CD4-positive, alpha-beta T cell (primary cell): ENCODE measurements around the gene PTPRN2. TPM values are rescaled to one million over a fixed set of nuclear protein-coding genes. Genes with fewer than 3 reads are reported as not detected.

ENCODE experiments used
- ATAC-seq: fragments of 200-7000 bp; cut with Tn5 transposase; one replicate; pipeline ENCODE4 v1.10.0; 2022; ENCODE audit warnings: mild to moderate bottlenecking; ENCODE audit not compliant: poor library complexity
- CTCF ChIA-PET: fragments of 350-600 bp; sonication (Branson Sonifier 250); formaldehyde crosslinking; loops from one replicate; lab custom pipeline; 2021; ENCODE audit warnings: antibody characterized with exemption, inconsistent platforms; lab: Charles Lee
- POLR2A ChIA-PET: fragments of 350-600 bp; sonication (Branson Sonifier 250); formaldehyde crosslinking; loops from one replicate; lab custom pipeline; 2021; ENCODE audit warnings: antibody characterized with exemption, inconsistent platforms; lab: Charles Lee
- DNase-seq, 14 experiments: peaks; one replicate each; pipeline ENCODE4 v3.0.0-alpha.2; 2013 to 2020; ENCODE audit warnings: mixed read lengths in 2 of 14
- H3K27ac ChIP-seq, 2 donors: one replicate each; pipeline versions ENCODE4 v1.5.1 to v1.7.0; 2013; ENCODE audit warnings: low read length in 2 of 2, low read depth in 1 of 2, mild to moderate bottlenecking in 1 of 2
- H3K27me3 ChIP-seq, 2 experiments: 1 replicate in 1 of 2; 2 replicates in 1 of 2; pipeline versions ENCODE4 v1.6.1 to v1.7.0; 2013; ENCODE audit warnings: low read length in 2 of 2, control low read depth in 1 of 2, mild to moderate bottlenecking in 1 of 2, moderate library complexity in 1 of 2; ENCODE audit not compliant: insufficient read depth in 2 of 2, control insufficient read depth in 1 of 2
- H3K36me3 ChIP-seq: one replicate; pipeline ENCODE4 v1.6.1; 2013; ENCODE audit warnings: low read length, control low read depth; ENCODE audit not compliant: insufficient read depth
- H3K4me1 ChIP-seq: one replicate; pipeline ENCODE4 v1.6.1; 2013; ENCODE audit warnings: low read length, control low read depth; ENCODE audit not compliant: insufficient read depth
- H3K4me3 ChIP-seq: one replicate; pipeline ENCODE4 v1.5.1; 2013; ENCODE audit warnings: mild to moderate bottlenecking, low read length, moderate library complexity
- H3K9me3 ChIP-seq, 2 experiments: 1 replicate in 1 of 2; 2 replicates in 1 of 2; pipeline versions ENCODE4 v1.6.1 to v1.7.0; 2013; ENCODE audit warnings: low read length in 2 of 2, mild to moderate bottlenecking in 2 of 2, control low read depth in 1 of 2, moderate library complexity in 1 of 2; ENCODE audit not compliant: control insufficient read depth in 1 of 2, insufficient read depth in 1 of 2
- H3K27ac Mint-ChIP-seq: one replicate; pipeline ENCODE4 v1.8.0; 2020; ENCODE audit warnings: mixed read lengths
- H3K27me3 Mint-ChIP-seq: one replicate; pipeline ENCODE4 v1.8.0; 2021; ENCODE audit warnings: mixed read lengths
- H3K36me3 Mint-ChIP-seq: one replicate; pipeline ENCODE4 v1.8.0; 2021; ENCODE audit warnings: low read depth, mixed read lengths
- H3K4me1 Mint-ChIP-seq: one replicate; pipeline ENCODE4 v1.8.0; 2021; ENCODE audit warnings: low read depth, mixed read lengths
- H3K4me3 Mint-ChIP-seq: one replicate; pipeline ENCODE4 v1.8.0; 2020; ENCODE audit warnings: mild to moderate bottlenecking, mixed read lengths
- H3K9me3 Mint-ChIP-seq: one replicate; pipeline ENCODE4 v1.8.0; 2020; ENCODE audit warnings: mixed read lengths
- intact Hi-C, 2 experiments: fragments of 100-400 bp; cut with DNase I in 1 of 2; cut with micrococcal nuclease in 1 of 2; formaldehyde crosslinking; loops; one replicate each; pipeline versions ENCODE4 v1.15.1 to v1.9.0; 2023 to 2025; cut with DNase I, micrococcal nuclease
- total RNA-seq, 174 experiments: library from RNA in 2 of 174; stranded (reverse) in 2 of 174; gene quantifications; one replicate each; pipeline ENCODE4 v1.2.3 and lab custom pipeline; 2021 to 2026
- TF ChIP-seq, protein P1 (sequence below): fragments of 200-600 bp; IDR thresholded peaks from one replicate; pipeline ENCODE4 v1.8.0; 2022; ENCODE audit warnings: antibody characterized with exemption, mild to moderate bottlenecking

Gene PTPRN2
- total RNA-seq, 2 experiments from 2014 or later, result 0.34 to 0.44 TPM

DNA sequence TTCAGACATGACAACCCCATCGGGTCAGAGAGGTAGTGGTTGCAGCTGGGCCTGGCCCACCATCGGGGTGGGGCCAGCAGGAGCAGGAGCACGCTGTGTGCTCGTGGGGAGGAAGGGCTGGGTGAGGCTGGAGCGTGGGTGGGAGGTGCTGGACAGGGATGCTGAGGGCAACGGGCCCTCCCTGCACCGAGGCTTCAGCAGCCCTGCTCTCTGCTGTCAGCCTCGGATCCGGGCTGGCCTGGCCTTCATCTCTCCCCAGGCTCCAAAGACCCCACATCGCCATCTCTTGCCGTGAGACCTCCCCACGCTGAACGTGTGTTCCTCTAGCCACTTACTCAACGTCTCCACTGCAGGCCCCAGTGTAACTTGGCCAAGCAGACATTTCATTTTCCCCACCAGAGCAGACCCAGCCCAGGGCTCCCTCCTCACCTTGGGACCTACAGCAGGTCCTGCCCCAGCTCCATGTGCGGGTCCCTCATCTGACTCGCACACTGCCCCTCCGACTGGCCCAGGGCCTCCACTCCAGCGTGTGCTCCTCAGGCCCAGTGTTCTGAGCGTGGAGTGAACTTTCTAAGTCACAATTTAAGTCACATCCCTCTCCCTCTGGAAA, 788.4 kb downstream of the PTPRN2 start:
- no peaks in the 10 kb centered on the region for H3K9me3 Mint-ChIP-seq
- TF ChIP-seq, protein P1, sequence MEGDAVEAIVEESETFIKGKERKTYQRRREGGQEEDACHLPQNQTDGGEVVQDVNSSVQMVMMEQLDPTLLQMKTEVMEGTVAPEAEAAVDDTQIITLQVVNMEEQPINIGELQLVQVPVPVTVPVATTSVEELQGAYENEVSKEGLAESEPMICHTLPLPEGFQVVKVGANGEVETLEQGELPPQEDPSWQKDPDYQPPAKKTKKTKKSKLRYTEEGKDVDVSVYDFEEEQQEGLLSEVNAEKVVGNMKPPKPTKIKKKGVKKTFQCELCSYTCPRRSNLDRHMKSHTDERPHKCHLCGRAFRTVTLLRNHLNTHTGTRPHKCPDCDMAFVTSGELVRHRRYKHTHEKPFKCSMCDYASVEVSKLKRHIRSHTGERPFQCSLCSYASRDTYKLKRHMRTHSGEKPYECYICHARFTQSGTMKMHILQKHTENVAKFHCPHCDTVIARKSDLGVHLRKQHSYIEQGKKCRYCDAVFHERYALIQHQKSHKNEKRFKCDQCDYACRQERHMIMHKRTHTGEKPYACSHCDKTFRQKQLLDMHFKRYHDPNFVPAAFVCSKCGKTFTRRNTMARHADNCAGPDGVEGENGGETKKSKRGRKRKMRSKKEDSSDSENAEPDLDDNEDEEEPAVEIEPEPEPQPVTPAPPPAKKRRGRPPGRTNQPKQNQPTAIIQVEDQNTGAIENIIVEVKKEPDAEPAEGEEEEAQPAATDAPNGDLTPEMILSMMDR, result no peak
- H3K27ac Mint-ChIP-seq, result no peak overlapping the region
- POLR2A ChIA-PET, result no interaction called here
- no peaks in the 10 kb centered on the region for H3K4me1 Mint-ChIP-seq
- H3K27me3 ChIP-seq, result no peaks in the 10 kb centered on the region
- ATAC-seq (no peak), DNase-seq (no peak)
- no peaks in the 10 kb centered on the region for H3K27me3 Mint-ChIP-seq
- H3K36me3 Mint-ChIP-seq, result no peaks in the 10 kb centered on the region
- intact Hi-C loops, result no loop called here
- no peak overlapping the region for H3K4me3 ChIP-seq
- no peaks in the 10 kb centered on the region for H3K4me1 ChIP-seq
- H3K4me3 Mint-ChIP-seq, result no peak overlapping the region
- no peaks in the 10 kb centered on the region for H3K36me3 ChIP-seq
- no peak overlapping the region for H3K27ac ChIP-seq
- peaks cover 0 to 5% of the 10 kb centered on the region in 2 experiments for H3K9me3 ChIP-seq
- CTCF ChIA-PET, result no interaction called here

DNA sequence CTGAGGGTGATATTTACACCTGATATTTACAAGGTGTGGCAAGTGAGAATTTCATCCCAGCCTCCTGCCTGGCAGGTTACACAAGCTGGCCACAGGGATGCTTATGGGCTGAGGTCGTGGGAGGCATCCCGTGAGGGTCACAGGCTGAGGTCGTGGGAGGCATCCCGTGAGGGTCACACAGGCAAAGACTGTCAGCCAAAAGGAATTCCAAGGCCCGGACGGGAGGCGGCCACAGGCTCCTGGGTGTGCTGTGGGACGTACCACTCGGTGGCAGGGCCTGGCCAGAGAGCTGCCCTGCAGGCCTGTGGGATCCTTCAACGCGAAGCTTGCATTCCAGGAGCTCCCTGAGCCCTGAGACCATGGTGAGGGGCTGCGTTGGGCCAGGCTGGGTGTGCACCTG, 790.3 kb downstream of the PTPRN2 start:
- H3K4me1 ChIP-seq, result no peaks in the 10 kb centered on the region
- H3K9me3 ChIP-seq, result peaks cover 0 to 5% of the 10 kb centered on the region in 2 experiments
- no peak overlapping the region for H3K4me3 ChIP-seq
- no peaks in the 10 kb centered on the region for H3K36me3 Mint-ChIP-seq
- H3K27ac Mint-ChIP-seq, result no peak overlapping the region
- intact Hi-C loops, result no loop called here
- no peaks in the 10 kb centered on the region for H3K4me1 Mint-ChIP-seq
- no peak for DNase-seq
- ChIA-PET POLR2A (no interaction called here), CTCF (no interaction called here)
- ATAC-seq, result no peak
- H3K4me3 Mint-ChIP-seq, result no peak overlapping the region
- no peaks in the 10 kb centered on the region for H3K27me3 Mint-ChIP-seq
- no peak overlapping the region for H3K27ac ChIP-seq
- no peaks in the 10 kb centered on the region for H3K27me3 ChIP-seq
- no peaks in the 10 kb centered on the region for H3K9me3 Mint-ChIP-seq
- TF ChIP-seq, protein P1, result no peak
- H3K36me3 ChIP-seq, result no peaks in the 10 kb centered on the region

DNA sequence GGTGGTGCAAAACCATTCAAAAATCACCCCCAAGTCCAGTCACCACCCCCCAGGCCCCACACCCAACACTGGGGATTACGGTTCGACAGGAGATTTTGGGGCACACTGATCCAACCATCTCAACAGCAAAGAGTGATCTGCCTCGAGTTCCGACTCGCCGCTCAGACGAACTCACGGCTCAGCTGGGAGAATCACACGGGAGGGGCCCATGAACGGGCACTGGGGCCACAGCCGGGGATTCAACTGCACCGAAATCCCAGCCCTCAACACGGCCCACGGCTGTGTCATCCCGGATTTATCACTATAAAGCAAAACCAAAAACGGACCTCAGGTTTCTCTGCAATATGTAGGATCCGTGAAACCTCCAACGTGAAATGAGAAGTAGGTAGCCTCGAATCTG, 790.8 kb downstream of the PTPRN2 start:
- Histone ChIP-seq H3K27ac (no peak overlapping the region), H3K4me1 (no peaks in the 10 kb centered on the region), H3K9me3 (peaks cover 0 to 2% of the 10 kb centered on the region in 2 experiments), H3K4me3 (no peak overlapping the region), H3K36me3 (no peaks in the 10 kb centered on the region), H3K27me3 (no peaks in the 10 kb centered on the region)
- Mint-ChIP-seq H3K27ac (no peak overlapping the region), H3K27me3 (no peaks in the 10 kb centered on the region), H3K9me3 (no peaks in the 10 kb centered on the region), H3K36me3 (no peaks in the 10 kb centered on the region), H3K4me3 (no peak overlapping the region), H3K4me1 (no peaks in the 10 kb centered on the region)
- TF ChIP-seq, protein P1, result no peak
- CTCF ChIA-PET, result no interaction called here
- ATAC-seq, result no peak
- POLR2A ChIA-PET, result no interaction called here
- DNase-seq, result no peak
- intact Hi-C loops, result no loop called here
